ENCODE measurements around the gene GAS2.

DNA sequence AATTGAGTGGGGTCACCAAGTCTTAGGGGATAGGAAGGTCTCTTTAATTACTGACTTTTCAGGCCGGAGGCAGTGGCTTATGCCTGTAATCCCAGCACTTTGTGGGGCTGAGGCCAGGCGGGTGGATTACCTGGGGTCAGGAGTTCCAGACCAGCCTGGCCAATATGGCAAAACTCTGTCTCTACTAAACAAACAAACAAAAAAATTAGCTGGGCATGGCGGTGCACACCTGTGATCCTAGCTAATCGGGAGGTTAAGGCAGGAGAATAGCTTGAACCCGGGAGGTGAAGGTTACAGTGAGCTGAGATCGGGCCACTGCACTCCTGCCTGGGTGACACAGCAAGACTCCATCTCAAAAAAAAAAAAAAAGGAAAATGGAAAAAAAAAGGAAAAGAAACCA is 39.0 kb upstream of the GAS2 start:
- TF ChIP-seq, protein P1, sequence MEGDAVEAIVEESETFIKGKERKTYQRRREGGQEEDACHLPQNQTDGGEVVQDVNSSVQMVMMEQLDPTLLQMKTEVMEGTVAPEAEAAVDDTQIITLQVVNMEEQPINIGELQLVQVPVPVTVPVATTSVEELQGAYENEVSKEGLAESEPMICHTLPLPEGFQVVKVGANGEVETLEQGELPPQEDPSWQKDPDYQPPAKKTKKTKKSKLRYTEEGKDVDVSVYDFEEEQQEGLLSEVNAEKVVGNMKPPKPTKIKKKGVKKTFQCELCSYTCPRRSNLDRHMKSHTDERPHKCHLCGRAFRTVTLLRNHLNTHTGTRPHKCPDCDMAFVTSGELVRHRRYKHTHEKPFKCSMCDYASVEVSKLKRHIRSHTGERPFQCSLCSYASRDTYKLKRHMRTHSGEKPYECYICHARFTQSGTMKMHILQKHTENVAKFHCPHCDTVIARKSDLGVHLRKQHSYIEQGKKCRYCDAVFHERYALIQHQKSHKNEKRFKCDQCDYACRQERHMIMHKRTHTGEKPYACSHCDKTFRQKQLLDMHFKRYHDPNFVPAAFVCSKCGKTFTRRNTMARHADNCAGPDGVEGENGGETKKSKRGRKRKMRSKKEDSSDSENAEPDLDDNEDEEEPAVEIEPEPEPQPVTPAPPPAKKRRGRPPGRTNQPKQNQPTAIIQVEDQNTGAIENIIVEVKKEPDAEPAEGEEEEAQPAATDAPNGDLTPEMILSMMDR (conservative IDR thresholded peaks at IDR 0.05; ENCODE audit: low read depth, low read length) = no peak
- TF ChIP-seq MXI1 (IDR thresholded peaks at IDR 0.05; ENCODE audit: borderline replicate concordance, low read depth, low read length) = no peak

Data from IMR-90 (cell line).